GM12865 (cell line): ENCODE data around the gene C1QA.

ENCODE experiments used
- DNase-seq: peaks from one replicate; pipeline ENCODE4 v3.0.0; 2010; ENCODE audit warnings: low read depth
- H3K4me3 ChIP-seq: 2 replicates; pipeline ENCODE4 v1.5.1; 2011; ENCODE audit warnings: mild to moderate bottlenecking, low read depth, low read length, control low read depth
- TF ChIP-seq, protein P1 (sequence below): IDR thresholded peaks from 2 replicates; pipeline ENCODE4 v1.5.1; 2011; ENCODE audit warnings: low read length, control low read depth, low read depth, inconsistent platforms; ENCODE audit not compliant: insufficient read depth; ENCODE audit errors: missing control alignments

Gene C1QA, protein sequence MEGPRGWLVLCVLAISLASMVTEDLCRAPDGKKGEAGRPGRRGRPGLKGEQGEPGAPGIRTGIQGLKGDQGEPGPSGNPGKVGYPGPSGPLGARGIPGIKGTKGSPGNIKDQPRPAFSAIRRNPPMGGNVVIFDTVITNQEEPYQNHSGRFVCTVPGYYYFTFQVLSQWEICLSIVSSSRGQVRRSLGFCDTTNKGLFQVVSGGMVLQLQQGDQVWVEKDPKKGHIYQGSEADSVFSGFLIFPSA

DNA sequence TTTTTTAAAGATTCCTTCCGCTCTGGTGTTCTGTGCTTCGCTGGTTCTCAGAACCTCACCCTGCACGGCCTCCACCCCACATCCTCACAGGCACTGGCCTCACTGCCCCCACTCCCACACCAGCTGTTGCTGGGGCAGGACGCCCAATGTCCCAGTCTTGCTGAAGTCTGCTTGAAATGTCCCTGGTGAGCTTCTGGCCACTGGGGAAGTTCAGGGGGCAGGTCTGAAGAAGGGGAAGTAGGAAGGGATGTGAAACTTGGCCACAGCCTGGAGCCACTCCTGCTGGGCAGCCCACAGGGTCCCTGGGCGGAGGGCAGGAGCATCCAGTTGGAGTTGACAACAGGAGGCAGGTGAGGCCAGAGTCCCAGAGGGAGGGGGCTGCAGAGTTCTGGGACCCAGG is at the start of gene C1QA:
C1QA (plus strand) TSS at position 276 of the 400 bp plus-strand sequence. CDS start 989 bp downstream, outside the sequence.
- H3K4me3 ChIP-seq, result no peak within 1 kb of the TSS
- DNase-seq, result no peak
- TF ChIP-seq, protein P1, sequence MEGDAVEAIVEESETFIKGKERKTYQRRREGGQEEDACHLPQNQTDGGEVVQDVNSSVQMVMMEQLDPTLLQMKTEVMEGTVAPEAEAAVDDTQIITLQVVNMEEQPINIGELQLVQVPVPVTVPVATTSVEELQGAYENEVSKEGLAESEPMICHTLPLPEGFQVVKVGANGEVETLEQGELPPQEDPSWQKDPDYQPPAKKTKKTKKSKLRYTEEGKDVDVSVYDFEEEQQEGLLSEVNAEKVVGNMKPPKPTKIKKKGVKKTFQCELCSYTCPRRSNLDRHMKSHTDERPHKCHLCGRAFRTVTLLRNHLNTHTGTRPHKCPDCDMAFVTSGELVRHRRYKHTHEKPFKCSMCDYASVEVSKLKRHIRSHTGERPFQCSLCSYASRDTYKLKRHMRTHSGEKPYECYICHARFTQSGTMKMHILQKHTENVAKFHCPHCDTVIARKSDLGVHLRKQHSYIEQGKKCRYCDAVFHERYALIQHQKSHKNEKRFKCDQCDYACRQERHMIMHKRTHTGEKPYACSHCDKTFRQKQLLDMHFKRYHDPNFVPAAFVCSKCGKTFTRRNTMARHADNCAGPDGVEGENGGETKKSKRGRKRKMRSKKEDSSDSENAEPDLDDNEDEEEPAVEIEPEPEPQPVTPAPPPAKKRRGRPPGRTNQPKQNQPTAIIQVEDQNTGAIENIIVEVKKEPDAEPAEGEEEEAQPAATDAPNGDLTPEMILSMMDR, result no peak

DNA sequence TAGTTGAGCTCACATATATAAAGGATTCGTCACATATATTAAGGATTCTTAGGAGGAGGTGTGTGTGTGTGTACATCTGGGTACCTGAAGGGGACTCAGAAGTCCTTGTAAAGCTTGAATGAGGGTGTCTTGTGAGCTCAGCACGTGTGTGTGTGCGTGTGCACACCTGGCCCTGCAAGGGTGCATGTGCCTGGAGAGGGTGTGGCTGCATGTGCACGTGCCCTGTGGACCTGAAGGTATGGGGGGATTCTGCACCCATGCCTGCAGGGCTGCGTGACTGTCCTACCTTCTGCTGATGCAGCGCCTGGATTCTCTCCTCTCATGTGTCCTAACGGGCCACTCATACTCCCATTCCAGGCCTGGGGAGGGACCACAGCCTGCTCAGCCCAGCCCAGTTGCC is 49.2 kb upstream of the C1QA start:
- H3K4me3 ChIP-seq, result no peak overlapping the region
- TF ChIP-seq, protein P1, result no peak
- no peak for DNase-seq

DNA sequence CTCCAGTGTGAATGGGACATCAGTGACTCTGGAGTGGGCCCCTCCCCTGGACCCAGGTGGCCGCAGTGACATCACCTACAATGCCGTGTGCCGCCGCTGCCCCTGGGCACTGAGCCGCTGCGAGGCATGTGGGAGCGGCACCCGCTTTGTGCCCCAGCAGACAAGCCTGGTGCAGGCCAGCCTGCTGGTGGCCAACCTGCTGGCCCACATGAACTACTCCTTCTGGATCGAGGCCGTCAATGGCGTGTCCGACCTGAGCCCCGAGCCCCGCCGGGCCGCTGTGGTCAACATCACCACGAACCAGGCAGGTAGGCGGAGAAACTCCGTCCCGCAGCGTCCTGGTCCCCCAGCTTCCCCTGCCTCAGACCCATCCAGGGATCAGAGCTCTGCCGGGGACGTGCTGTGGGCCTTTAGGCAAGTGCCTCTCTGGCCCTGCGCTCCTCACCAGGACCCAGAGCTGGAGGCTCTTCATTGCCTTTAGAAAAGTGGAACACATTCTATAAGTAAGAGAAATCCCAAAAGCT is 47.5 kb upstream of the C1QA start:
- no peak for DNase-seq
- no peak overlapping the region for H3K4me3 ChIP-seq
- TF ChIP-seq, protein P1, result no peak

DNA sequence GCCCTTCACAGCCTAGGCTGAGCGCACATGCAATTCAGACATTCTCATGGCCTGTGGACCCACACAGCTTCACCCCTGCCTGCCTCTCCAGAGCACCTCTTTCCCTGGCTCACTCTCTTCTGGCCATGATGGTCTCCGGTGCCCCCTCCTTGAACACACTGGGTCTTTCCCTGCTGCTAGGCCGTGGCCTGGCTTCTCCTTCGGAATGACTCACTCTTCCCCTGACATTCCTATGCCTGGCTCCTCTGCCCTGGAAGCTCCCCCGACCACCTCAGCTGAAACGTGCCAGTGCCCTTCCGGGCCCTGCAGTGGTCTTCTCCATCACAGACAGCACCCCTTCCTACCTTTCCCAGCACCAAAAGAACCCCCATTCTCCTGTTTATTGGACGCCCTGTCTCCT is 44.9 kb upstream of the C1QA start:
- TF ChIP-seq, protein P1, result no peak
- H3K4me3 ChIP-seq, result no peak overlapping the region
- DNase-seq, result no peak

DNA sequence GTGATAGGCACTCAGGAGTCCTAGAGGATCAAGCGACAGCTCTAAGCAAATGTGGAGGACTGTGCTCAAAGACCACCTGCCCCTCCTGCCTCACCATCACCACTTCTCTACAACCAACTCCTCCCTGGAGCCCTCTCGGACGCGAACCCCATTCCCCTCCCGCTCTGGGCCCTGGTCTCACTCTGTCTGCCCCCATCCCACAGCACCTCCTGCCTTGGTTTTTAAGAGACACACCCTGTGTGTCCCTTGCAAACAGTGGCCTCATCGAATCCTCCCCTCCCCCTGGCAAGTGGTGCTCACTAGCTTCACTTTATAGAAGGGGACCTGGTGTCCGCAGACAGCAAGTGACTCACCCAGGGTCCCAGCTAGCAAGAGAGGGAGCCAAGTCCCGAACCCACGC is 44.4 kb upstream of the C1QA start:
- no peak for DNase-seq
- no peak overlapping the region for H3K4me3 ChIP-seq
- TF ChIP-seq, protein P1, result no peak

DNA sequence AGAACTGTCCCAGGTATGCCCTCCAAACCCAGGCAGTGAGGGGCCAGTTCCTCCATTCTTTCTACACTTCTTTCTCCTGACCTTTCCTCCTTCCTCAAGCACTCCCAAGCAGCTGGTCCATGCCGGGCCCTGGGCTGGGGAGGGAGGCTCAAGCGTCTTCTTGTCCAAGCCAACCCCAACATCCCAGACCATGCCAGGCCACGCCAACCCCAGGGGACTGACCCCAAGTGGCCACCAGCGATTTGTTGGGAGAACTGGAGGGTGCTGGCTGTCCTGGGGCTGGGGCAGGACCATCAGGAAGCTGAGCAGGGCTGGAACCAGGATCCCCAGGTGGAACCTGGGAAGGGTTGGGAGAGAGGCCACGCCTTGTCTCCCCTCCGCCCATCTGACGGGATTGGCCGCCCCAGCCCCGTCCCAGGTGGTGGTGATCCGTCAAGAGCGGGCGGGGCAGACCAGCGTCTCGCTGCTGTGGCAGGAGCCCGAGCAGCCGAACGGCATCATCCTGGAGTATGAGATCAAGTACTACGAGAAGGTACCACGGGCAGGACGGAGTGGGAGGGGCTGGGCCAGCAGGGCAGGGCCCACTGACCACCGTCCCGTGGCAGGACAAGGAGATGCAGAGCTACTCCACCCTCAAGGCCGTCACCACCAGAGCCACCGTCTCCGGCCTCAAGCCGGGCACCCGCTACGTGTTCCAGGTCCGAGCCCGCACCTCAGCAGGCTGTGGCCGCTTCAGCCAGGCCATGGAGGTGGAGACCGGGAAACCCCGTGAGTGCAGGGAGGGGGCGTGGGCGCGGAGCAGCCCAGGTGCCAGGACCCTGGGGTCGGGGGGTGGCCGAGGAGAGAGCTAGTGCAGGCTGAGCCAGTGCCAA is 43.3 kb upstream of the C1QA start:
- no peak overlapping the region for H3K4me3 ChIP-seq
- TF ChIP-seq, protein P1, result no peak
- no peak for DNase-seq
